ENCODE data around the gene CDC42BPB.

The CDC42BPB gene

GRCh38 chr14:103021684-103022001, 35.7 kb downstream of the CDC42BPB start:
- TF ChIP-seq, protein P1, sequence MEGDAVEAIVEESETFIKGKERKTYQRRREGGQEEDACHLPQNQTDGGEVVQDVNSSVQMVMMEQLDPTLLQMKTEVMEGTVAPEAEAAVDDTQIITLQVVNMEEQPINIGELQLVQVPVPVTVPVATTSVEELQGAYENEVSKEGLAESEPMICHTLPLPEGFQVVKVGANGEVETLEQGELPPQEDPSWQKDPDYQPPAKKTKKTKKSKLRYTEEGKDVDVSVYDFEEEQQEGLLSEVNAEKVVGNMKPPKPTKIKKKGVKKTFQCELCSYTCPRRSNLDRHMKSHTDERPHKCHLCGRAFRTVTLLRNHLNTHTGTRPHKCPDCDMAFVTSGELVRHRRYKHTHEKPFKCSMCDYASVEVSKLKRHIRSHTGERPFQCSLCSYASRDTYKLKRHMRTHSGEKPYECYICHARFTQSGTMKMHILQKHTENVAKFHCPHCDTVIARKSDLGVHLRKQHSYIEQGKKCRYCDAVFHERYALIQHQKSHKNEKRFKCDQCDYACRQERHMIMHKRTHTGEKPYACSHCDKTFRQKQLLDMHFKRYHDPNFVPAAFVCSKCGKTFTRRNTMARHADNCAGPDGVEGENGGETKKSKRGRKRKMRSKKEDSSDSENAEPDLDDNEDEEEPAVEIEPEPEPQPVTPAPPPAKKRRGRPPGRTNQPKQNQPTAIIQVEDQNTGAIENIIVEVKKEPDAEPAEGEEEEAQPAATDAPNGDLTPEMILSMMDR (IDR thresholded peaks at IDR 0.05): no peak

- TF ChIP-seq, protein P1 (IDR thresholded peaks at IDR 0.05): no peak
Observed at GRCh38 chr14:103020271-103021170, 36.8 kb downstream of the CDC42BPB start.

GRCh38 chr14:103019826-103020225, 37.5 kb downstream of the CDC42BPB start:
- TF ChIP-seq, protein P1 (IDR thresholded peaks at IDR 0.05): no peak

GRCh38 chr14:103019236-103019635, 38.1 kb downstream of the CDC42BPB start:
- TF ChIP-seq, protein P1 (IDR thresholded peaks at IDR 0.05): no peak

DNA sequence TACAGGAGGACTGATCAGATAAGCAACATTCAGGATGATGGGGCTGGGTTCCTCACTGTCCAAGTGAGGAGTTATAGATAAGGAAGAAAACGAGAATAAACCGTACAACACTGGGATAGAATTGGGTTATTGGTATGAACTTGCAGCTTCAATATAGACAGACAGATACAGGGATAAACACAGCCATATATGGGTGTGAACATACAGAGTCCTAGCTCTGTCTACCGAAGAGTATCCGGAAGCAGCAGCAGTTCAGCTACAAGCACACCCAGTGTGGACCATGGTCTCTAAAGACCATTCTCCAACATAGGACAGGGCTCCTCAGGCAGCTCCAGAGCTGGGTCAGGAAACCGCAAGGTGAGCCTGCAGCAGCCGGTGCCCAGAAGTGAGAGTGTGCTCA, 40.8 kb downstream of the CDC42BPB start:
- TF ChIP-seq, protein P1 (IDR thresholded peaks at IDR 0.05): no peak

DNA sequence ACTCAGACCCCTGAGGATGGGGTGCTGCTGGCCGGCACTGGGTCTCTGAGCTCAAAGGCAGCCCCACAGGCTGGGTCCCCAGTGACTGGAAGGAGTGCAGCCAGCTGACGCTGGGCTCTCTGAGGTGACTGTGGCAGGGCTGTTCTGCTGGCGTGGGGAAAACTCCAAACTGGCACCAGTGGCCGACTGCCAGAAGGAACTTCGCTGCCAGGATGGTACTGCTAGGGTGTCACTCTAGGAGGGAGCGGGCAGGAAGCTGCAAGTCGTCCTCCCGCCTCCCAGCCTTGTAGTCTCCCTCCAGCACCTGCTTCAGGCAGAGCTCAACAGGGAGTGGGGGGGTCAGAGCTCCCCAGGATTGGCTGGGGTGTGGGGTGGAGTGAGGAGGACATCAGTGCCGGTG, 41.3 kb downstream of the CDC42BPB start:
- TF ChIP-seq, protein P1 (IDR thresholded peaks at IDR 0.05): no peak

GRCh38 chr14:103015426-103015825, 41.9 kb downstream of the CDC42BPB start:
- TF ChIP-seq, protein P1 (IDR thresholded peaks at IDR 0.05): no peak

Measured in LNCAP (cell line).